Measurements from ENCODE around the gene TRMT2B.

DNA sequence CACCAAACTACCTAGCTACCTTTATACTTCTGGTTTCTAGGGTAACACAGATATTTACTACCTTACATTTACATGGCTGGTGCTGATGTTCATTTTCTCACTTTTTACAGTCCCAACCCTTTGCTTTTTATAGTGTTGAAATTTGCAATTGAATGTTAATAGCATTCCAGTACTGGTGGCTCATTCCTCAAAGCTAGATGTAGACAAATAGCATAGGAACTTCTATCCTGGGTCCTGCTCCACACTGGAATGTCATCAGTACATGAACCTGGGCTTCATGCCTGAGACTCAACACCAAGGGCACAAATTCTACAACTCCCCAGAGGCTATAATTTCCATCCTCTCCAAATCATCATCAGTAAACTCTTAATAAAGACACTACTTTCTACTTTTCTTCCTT lies 10.3 kb upstream of the TRMT2B start:
- TF ChIP-seq GATA2 (IDR thresholded peaks at IDR 0.05; ENCODE audit: low read depth, low read length) (no peak), GATA3 (IDR thresholded peaks at IDR 0.05; ENCODE audit: low read depth, low read length) (no peak)
